Medulla oblongata (tissue), 1 donor: ENCODE results near the gene RPRD1A.
A peak's percentile ranks its signal among the peaks of the same experiment; 100 is the strongest.
"Not testable (repeated sequence)": the region's sequence is repeated elsewhere in the genome, so short reads cannot be mapped to it uniquely, and the experiment has no call there.

Experiments used
- DNase-seq: peaks from one replicate; pipeline ENCODE4 v3.0.0-alpha.2; 2015; ENCODE audit errors: extremely low spot score

Gene RPRD1A

DNA sequence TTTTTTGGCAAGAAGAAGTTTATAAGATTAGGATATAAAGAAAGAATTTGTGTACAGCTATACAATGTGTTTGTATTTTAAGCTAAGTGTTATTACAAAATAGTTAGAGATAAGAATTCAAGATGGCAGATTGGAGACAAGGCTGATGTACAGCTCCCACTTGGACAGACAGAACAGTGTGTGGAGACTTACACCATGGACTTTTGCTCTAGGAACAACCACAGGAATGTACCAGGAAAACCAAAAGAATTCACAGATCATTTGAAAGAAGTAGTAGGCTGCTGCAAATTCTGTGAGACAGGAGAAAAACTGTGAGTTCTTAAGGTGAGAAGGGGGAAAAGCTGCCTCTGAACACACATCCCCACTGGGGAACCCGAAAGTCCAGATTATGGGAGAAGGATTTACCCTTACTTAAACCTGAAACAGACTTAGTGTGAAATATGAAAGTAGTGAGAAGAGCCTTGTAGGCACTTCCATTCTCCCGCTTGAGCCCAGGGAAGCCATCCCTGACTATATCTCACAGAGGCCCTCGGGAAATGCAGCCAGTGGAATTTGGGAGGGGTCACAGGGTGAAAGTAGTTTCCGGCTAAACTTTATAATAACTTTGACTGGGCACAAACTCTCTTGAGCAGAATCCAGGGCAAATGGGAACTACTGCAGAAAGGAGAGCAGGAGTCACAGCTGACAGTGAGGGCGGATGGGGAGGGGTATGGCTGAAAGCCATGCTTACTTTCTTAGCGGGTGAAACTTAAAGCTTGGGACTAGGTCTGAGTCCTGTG is 11.6 kb upstream of the RPRD1A start:
- no peak for DNase-seq

DNA sequence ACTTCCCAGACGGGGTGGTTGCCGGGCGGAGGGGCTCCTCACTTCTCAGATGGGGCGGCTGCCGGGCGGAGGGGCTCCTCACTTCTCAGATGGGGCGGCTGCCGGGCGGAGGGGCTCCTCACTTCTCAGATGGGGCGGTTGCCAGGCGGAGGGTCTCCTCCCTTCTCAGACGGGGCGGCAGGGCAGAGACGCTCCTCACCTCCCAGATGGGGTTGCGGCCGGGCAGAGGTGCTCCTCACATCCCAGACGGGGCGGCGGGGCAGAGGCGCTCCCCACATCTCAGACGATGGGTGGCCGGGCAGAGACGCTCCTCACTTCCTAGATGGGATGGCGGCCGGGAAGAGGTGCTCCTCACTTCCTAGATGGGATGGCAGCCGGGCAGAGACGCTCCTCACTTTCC is 10.4 kb upstream of the RPRD1A start:
- not testable (repeated sequence) for DNase-seq

DNA sequence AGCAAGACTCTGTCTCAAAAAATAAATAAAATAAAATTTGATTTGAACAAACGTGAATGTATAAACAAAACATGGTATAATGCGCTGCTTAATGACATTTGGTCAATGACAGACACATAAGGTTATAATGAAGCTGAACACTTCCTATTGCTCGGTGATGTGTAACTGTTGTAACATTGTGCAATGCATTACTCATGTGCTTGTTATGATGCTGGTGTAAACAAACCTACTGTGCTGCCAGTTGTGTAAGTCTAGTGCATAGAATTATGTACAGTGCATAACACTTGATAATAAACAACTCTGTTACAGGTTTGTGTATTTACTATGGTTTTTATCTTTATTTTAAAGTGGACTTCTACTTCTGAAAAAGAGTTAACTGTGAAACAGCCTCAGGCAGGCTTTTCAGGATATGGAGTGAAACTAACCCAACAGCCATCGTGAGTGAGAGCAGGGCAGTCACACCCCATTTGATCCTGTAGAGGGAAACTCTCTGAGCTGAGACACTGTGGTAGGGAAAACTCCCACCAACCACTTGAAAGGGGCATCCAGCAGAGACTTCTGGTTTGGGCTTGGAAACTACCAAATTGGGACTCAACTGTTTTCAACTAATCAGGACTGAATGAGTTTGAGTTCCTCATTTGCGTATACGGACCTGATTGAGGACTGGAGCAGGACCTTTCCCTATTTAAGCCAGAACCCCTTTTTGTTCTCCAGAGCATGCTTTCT is 8.7 kb upstream of the RPRD1A start:
- no peak for DNase-seq

DNA sequence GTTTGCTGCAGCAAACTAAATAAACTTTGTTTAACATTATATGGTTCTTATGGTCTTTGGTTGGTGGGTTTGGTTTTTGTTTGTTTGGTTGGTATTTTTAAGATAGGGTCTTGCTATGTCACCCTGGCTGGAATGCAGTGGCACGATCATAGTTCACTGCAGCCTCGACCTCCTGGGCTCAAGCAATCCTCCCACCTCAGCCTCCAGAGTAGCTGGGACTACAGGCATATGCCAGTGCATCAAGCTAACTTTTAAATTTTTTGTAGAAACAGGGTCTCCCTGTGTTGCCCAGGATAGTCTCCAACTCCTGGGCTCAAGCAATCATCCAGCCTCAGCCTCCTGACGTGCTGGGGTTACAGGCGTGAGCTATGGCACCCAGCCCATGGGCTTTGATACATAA is 7.1 kb upstream of the RPRD1A start:
- DNase-seq: no peak

DNA sequence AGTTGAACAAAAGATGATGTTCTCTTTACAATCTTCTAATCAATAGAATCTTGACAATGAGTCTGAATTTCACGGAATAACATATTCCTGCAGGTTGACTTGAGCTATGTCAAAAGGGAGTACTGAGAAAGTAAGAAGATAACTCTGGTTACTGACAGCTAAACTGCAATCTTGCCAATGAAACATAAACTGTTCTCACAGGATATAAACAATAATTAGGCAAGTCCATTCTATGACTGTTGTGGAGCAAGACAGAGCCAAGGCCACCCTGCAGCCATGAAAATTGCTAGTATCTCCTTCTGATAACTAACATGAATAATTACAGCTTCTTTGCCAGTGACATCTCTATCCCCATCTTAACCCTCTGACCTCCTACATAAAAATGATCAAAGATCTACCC is 6.3 kb upstream of the RPRD1A start:
- no peak for DNase-seq

DNA sequence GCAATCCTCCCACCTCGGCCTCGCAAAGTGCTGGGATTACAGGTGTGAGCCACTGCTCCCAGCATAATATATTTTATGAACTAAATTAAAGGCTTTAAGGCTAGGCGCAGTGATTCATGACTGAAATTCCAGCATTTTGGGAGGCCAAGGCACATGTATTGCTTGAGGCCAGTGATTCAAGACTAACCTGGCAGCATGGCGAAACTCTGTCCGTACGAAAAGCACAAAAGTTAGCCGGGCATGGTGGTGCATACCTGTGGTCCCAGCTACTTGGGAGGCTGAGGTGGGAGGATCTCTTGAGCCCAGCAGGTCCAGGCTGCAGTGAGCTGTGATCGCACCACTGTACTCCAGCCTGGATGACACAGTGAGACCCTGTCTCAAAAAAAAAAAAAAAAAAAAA is 5.0 kb upstream of the RPRD1A start:
- not testable (repeated sequence) for DNase-seq

DNA sequence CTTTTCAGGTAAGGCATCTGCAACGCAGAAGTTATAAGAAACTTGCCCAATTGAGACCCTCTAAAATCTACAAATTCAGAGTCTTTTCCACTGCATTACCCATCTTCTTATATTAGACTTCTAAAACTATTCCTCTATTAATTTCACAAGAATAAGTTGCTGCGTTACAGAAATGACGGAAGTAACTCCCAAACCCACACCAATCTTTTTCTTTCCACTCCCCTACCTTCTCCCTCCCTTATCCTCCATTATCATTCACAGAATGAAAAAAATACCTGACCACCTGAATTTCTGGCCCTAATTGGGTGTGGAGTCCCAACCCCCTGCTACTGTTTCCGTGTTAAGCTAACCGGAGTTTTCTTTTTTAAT is 689 bp downstream of the RPRD1A start:
- DNase-seq: peak; percentile 12

DNA sequence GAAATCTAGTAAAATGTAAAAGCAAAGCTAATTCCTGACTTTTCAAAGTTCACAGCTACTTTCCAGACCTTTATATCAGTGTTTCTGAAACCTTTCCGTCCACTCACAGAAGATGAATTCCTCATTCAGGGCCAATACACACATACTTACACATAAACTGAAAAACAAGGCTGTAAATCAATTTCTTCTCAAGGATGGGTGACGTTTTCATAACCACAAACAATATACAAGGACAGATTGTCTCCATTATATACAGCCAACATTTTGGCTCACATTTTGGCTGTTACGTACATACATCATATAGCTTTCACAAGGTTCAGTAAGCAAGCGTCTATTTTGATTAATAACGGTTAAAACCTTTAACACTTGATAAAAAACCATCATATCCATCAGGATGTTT is 1.4 kb downstream of the RPRD1A start:
- DNase-seq: peak; percentile 9

DNA sequence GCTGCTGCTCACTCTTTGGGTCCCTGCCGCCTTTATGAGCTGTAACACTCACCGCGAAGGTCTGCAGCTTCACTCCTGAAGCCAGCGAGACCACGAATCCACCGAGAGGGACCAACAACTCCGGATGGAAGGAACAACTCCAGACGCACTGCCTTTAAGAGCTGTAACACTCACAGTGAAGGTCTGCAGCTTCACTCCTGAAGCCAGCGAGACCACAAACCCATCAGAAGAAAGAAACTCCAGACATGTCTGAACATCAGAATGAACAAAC is 2.6 kb downstream of the RPRD1A start:
- not testable (repeated sequence) for DNase-seq

DNA sequence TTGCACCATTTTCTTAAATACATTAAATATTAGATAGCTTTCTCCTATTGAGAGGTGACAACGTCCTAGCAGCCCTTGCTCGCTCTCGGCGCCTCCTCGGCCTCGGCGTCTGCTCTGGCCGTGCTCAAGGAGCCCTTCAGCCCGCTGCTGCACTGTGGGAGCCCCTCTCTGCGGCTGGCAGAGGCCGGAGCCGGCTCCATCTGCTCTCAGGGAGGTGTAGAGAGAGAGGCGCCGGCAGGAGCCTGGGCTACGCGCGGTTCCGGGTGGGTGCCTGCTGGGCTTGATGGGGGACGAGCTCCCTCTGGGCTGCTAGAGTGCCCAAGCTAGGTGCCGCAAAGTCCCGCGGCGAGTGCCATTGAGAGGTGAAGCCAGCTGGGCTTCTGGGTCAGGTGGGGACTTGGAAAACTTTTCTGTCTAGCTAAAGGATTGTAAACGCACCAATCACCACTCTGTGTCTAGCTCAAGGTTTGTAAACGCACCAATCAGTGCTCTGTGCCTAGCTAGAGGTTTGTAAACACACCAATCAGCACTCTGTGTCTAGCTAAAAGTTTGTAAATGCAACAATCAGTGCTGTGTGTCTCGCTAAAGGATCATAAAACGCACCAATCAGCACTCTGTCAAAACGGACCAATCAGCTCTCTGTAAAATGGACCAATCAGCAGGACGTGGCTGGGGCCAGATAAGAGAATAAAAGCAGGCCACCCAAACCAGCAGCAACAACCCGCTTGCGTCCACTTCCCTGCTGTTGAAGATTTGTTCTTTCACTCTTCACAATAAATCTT is 3.1 kb downstream of the RPRD1A start:
- DNase-seq: no peak

DNA sequence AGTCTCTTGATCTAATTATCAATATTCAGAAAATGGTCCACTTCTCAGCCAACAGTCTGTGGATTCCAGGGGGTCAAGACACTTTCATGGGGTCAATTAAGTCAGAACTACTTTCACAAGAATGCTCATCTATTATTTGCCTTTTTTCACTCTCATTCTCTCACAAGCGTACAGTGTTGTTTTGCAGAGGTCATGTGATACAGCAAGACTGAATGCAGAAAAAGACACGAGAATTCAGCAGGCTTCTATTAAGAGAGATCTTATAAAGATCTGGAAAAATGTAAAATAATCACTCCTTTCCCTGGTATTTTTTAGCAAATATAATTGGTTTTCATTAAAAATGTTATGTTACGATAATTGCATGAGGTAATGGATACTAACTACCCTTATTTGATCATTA is 8.7 kb downstream of the RPRD1A start:
- DNase-seq: peak; percentile 61

DNA sequence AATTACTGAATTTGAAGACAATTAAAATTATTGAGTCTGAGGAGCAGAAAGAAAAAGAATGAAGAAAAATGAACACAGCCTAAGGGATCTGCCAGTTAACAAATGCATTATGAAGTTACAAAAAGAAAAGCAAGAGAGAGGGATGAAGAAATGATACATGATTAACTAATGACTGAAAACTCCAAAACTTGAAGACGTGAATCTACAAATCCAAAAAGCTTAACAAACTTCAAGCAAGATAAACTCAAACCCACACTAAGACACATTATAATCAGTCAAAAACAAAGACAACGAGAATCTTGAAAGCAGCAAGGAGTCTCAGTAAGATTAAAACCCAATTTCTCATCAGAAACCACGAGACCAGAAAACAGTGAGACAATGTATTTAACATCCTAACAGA is 15.6 kb downstream of the RPRD1A start:
- DNase-seq: no peak

DNA sequence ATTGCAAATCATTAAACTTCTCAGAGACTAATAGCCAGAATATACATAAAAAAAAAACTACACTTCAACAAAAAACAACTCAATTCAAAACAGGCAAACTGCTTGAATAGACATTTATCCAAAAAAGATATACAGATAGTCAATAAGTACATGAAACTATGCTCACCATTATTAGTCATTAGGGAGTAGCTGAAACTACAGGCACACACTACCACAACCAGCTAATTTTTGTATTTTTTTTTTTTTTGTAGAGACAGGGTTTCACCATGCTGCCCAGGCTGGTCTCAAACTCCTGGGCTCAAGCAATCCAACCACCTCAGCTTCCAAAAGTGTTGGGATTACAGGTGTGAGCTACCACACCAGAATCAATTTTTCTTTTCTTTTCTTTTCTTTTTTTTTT is 16.9 kb downstream of the RPRD1A start:
- no peak for DNase-seq

DNA sequence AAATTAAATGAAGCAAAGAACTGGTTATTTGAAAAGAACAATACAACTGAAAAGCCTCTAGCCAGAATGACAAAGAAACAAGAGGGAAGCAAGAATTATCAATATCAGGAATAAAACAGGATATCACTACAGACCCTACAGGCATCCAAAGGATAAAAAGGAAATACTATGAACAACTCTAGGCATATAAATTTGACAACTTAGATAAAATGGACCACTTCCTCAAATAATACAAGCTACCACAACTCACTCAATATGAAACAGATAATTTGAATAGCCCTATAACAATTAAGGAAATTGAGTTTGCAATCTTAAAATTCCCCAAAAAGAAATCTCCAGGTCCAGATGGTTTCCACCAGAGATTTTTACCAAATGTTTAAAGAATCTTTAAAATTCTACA is 19.8 kb downstream of the RPRD1A start:
- no peak for DNase-seq

DNA sequence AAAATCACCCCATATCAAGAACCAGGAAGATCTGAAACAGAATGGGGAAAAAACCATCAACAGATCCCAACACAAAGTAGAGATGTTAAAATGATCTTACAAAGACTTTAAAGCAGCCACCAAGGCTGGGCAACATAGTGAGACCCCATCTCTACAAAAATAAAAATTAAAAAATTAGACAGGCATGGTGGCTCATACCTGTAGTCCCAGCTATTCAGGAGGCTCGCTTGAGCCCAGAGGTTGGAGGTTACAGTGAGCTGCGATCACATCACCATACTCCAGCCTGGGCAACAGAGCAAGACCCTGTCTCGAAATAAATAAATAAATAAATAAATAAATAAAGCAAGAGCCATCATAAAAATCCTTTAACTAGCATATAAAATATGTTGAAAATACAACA is 20.5 kb downstream of the RPRD1A start:
- no peak for DNase-seq

DNA sequence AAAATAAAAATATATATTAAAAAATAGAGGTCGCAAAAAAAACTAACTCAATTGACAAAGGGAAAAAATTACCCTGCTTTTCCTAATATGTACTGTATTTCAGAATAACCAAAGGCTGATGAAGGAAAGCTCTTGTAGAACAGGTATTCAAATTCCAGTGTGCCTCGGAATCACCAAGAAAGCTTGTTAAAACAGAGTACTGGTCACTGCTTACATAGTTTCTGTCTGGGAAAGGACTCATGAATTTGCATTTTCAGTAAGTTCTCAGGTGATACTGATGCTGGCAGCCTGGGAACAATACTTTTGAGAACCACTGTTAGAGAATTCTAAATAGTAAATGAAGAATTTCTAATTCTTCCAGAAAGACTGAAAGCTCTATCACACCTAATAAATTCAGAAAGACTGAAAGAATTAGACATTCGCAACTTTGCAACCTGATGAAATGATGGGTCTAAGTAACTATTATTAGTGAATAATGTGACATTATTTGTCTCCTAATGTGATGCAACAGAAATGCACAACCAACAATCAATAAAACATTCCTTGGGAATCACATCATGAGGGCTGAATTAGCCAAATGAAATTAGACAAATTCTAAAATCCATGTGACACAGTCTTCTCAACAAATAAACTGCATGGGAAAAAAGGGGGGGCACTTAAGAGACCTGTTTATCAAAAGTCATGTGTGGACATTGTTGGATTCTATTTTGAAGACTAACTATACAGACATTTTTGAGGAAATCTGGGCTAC is 21.9 kb downstream of the RPRD1A start:
- DNase-seq: no peak

DNA sequence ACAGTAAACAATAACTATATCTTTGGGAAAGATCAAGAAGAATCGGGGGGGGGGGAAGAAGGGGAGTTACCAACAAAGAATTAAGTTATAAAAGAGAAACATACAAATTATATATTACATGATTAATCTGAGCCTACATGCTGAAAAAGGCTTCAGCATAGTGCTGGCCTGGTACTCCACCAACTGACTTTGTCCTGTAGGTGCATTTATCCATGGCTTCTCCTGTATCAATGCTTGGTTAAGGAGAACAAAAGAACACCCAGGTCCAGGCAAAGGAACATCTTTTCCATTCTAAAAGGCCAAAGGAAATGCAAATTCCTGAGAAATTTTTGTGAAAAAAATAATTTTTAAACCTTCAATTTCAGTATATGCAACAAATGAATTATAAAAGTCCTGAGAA is 24.2 kb downstream of the RPRD1A start:
- no peak for DNase-seq

DNA sequence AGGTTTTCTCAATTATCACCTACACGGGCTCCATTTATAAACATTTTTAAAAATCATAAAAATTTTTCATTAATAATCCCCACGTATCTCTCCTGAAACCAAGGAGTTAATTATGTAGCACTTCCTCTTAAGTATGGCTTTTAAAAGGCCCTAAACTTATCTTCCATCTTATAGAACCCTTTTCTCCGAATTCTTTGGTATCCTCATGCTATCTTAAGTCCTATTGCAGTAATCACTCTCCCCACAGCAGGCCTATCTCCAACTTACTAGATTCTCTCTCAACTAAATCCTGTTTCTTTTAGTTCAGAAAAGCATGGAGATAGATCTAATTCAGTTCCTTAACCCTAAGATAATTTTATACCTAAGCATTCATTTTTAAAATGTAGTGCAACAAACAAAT is 26.2 kb downstream of the RPRD1A start:
- DNase-seq: no peak

DNA sequence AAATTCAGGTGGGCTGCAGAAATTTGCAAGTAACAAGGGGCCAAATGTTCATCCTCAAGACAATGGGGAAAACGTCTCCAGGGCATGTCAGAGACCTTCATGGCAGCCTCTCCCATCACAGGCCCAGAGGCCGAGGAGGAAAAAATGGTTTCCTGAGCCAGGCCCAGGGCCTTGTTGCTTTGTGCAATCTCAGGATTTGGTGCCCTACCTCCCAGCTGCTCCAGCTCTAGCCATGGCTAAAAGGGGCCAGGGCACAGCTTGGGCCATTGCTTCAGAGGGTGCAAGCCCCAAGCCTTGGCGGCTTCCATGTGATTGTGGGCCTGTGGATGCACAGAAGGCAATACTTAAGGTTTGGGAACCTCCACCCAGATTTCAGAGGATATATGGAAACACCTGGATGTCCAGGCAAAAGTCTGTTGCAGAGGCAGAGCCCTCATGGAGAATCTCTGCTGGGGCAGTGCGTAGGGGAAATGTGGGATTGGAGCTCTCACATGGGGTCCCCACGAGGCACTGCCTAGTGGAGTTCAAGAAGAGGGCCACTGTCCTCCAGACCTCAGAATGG is 29.2 kb downstream of the RPRD1A start:
- no peak for DNase-seq

DNA sequence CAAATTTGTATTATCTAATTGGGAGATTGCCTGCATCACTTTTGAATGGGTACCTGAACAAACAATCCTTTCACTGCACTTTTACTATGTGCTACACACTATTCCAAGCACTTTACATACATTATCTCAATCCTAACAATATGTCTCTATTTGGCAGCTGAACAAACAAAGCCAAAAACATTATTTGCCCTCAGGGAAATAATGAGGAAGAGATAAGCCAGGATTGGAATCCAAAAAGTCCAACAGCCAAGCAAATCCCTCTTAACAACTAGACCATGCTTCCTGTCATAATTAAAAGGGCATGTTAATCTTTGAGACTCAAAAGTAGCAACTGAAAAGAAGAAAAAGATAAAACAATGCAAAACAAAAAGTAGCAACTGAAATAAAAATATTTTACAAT is 32.1 kb downstream of the RPRD1A start:
- DNase-seq: no peak

DNA sequence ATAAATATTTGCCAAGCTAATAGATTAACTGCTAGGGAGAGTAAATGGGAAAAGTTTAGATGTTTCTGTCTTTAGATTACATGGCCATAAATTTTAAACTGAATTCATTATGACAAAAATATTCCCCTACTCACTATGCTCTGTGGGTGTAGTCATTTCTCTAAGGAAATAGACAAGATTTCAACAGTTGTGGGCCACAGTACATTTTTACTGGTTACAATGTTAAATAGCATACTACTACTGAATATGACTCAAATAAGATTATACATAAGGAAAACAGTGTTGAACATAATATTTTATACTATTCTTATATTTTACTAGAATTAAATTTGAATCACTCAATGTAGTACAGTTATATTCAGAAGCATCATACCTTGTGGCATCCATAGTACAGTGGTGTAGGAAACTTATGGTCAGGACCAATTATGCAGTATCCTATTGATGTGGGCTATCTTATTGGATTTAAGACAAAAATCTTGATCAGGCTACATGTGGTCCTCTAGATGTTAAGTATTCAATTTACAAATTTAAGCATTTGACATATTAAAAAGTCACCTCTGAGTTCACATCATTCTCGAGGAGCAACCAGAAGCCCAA is 33.0 kb downstream of the RPRD1A start:
- no peak for DNase-seq

DNA sequence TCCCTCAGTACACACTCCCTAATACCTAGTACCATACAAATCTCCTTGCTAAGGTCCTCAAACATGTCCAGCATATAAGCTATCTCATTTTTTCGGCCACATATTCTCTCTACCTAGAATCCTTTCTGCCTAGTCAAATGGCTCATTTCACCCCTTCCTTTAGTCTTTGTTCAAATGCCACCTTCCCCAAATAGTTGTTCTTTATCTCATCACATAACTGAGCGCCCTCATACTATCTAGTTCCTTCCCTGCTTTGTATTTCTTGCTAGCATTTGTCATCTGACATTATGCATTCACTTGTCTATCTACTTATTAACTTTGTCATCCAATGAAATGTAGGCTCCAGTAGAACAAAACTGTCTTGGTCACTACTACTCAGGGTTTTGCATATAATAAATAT is 35.5 kb downstream of the RPRD1A start:
- no peak for DNase-seq
